B cell (primary cell): ENCODE data around the gene LRRC32. TPM values are rescaled to one million over a fixed set of nuclear protein-coding genes. Genes with fewer than 3 reads are reported as not detected.

Source experiments
- ATAC-seq: fragments of 200-7000 bp; cut with Tn5 transposase; one replicate; pipeline ENCODE4 v1.10.0; 2021; ENCODE audit warnings: low read depth, mild to moderate bottlenecking, moderate number of reproducible peaks, moderate library complexity
- CTCF ChIA-PET: fragments of 350-600 bp; sonication (Branson Sonifier 250); formaldehyde crosslinking; loops from one replicate; lab custom pipeline; 2021; ENCODE audit warnings: antibody characterized with exemption, inconsistent platforms; lab: Charles Lee
- POLR2A ChIA-PET: fragments of 350-600 bp; sonication (Branson Sonifier 250); formaldehyde crosslinking; loops from one replicate; lab custom pipeline; 2021; ENCODE audit warnings: antibody characterized with exemption; lab: Charles Lee
- DNase-seq: peaks from one replicate; pipeline ENCODE4 v3.0.0; 2013
- H2AFZ ChIP-seq: 2 replicates; pipeline ENCODE4 v1.6.1; 2012; ENCODE audit warnings: mild to moderate bottlenecking, low read depth, low read length; ENCODE audit not compliant: insufficient read depth, poor library complexity, severe bottlenecking
- H3K27ac ChIP-seq, 2 donors: 1 replicate in 1 of 2; 2 replicates in 1 of 2; pipeline ENCODE4 v1.5.1; 2012 to 2013; ENCODE audit warnings: low read length in 2 of 2, mild to moderate bottlenecking in 2 of 2, moderate library complexity in 1 of 2
- H3K27me3 ChIP-seq, 4 experiments: fragments of 200-600 bp in 1 of 4; sonication (generic) in 1 of 4; replicated peaks in 1 of 4; 1 replicate in 2 of 4; 2 replicates in 2 of 4; pipeline versions ENCODE4 v1.6.1 to v1.7.0; 2013 to 2016; ENCODE audit warnings: low read length in 3 of 4, mild to moderate bottlenecking in 2 of 4, mixed read lengths in 1 of 4, moderate library complexity in 1 of 4; ENCODE audit not compliant: insufficient read depth in 4 of 4, control insufficient read depth in 3 of 4; ENCODE audit errors: control extremely low read depth in 1 of 4
- H3K36me3 ChIP-seq, 2 experiments: replicated peaks in 1 of 2; 1 replicate in 1 of 2; 2 replicates in 1 of 2; pipeline versions ENCODE4 v1.6.1 to v1.7.1; 2013; ENCODE audit warnings: low read length in 1 of 2; ENCODE audit not compliant: insufficient read depth in 2 of 2, control insufficient read depth in 1 of 2; ENCODE audit errors: control extremely low read depth in 1 of 2, extremely low read depth in 1 of 2
- H3K4me1 ChIP-seq, 2 donors: fragments of 200-600 bp in 1 of 2; sonication (generic) in 1 of 2; 1 replicate in 1 of 2; 2 replicates in 1 of 2; pipeline versions ENCODE4 v1.5.1 to v1.6.1; 2013 to 2017; ENCODE audit warnings: low read length in 2 of 2; ENCODE audit not compliant: control insufficient read depth in 2 of 2, insufficient read depth in 2 of 2
- H3K4me2 ChIP-seq: replicated peaks from 2 replicates; pipeline ENCODE3; 2012; ENCODE audit warnings: mild to moderate bottlenecking, low read depth, low read length; ENCODE audit not compliant: poor library complexity, severe bottlenecking
- H3K4me3 ChIP-seq, 5 experiments: fragments of 200-600 bp in 1 of 5; sonication (generic) in 1 of 5; 1 replicate in 3 of 5; 2 replicates in 2 of 5; pipeline versions ENCODE4 v1.5.1 to v1.7.0; 2011 to 2016; ENCODE audit warnings: low read length in 4 of 5, mild to moderate bottlenecking in 4 of 5, low read depth in 2 of 5, control low read depth in 1 of 5, moderate library complexity in 1 of 5; ENCODE audit not compliant: insufficient read depth in 1 of 5; ENCODE audit errors: control extremely low read depth in 1 of 5, extremely low read depth in 1 of 5
- H3K79me2 ChIP-seq: fragments of 200-600 bp; sonication (generic); one replicate; pipeline ENCODE4 v1.6.0; 2016; ENCODE audit warnings: low read length; ENCODE audit not compliant: control insufficient read depth, insufficient read depth
- H3K9ac ChIP-seq: fragments of 200-600 bp; sonication (generic); 2 replicates; pipeline ENCODE4 v1.6.1; 2017; ENCODE audit warnings: mild to moderate bottlenecking, low read length, moderate library complexity
- H3K9me3 ChIP-seq, 3 donors: one replicate each; pipeline versions ENCODE4 v1.6.1 to v1.7.1; 2013; ENCODE audit warnings: low read length in 2 of 3; ENCODE audit not compliant: control insufficient read depth in 2 of 3, insufficient read depth in 1 of 3; ENCODE audit errors: control extremely low read depth in 1 of 3
- H4K20me1 ChIP-seq: 2 replicates; pipeline ENCODE4 v1.6.0; 2012; ENCODE audit warnings: mild to moderate bottlenecking, low read length; ENCODE audit not compliant: insufficient read depth, control insufficient read depth, poor library complexity, severe bottlenecking
- H3K27ac Mint-ChIP-seq: one replicate; pipeline ENCODE4 v1.8.0; 2021; ENCODE audit warnings: mixed read lengths
- H3K27me3 Mint-ChIP-seq: one replicate; pipeline ENCODE4 v1.8.0; 2021; ENCODE audit warnings: mixed read lengths
- H3K4me1 Mint-ChIP-seq: one replicate; pipeline ENCODE4 v1.8.0; 2021; ENCODE audit warnings: mixed read lengths
- H3K4me3 Mint-ChIP-seq: one replicate; pipeline ENCODE4 v1.8.0; 2021; ENCODE audit warnings: mixed read lengths
- H3K9me3 Mint-ChIP-seq: one replicate; pipeline ENCODE4 v1.8.0; 2022; ENCODE audit warnings: mixed read lengths; ENCODE audit not compliant: insufficient read depth
- EZH2 ChIP-seq: IDR thresholded peaks from 2 replicates; pipeline ENCODE4 v1.6.1; 2012; ENCODE audit warnings: borderline replicate concordance, low read depth, mild to moderate bottlenecking, moderate library complexity, low read length; ENCODE audit not compliant: insufficient read depth, poor library complexity, severe bottlenecking
- WGBS: methylation state at CpG from one replicate; pipeline ENCODE4 v1.1.5; 2013; ENCODE audit warnings: missing lambda C conversion rate; ENCODE audit not compliant: insufficient coverage; 5-methylcytosine and 5-hydroxymethylcytosine counted together
- intact Hi-C: fragments of 100-400 bp; cut with micrococcal nuclease; formaldehyde crosslinking; loops from one replicate; pipeline ENCODE4 v1.10.0; 2022
- polyA plus RNA-seq: library from polyadenylated mRNA; depleted of rRNA; stranded (reverse); fragments of >200 nt; gene quantifications from 2 replicates; pipeline ENCODE4 v1.2.3, GENCODE V29; 2012
- total RNA-seq, 2 donors: library from RNA; stranded (reverse); fragments of 120-200 nt in 1 of 2; gene quantifications; 1 replicate in 1 of 2; 2 replicates in 1 of 2; pipeline versions ENCODE4 v1.2.3 to v1.2.4, GENCODE V29; 2013 to 2022
- TF ChIP-seq, protein P1 (sequence below): fragments of 200-600 bp; IDR thresholded peaks from one replicate; pipeline ENCODE4 v1.8.0; 2022; ENCODE audit warnings: antibody characterized with exemption, mild to moderate bottlenecking

The LRRC32 gene
- total and polyA plus RNA-seq, 2 donors (not counting 1 experiment from before 2014, with no cell fraction given): 0.60 to 1.4 TPM

DNA sequence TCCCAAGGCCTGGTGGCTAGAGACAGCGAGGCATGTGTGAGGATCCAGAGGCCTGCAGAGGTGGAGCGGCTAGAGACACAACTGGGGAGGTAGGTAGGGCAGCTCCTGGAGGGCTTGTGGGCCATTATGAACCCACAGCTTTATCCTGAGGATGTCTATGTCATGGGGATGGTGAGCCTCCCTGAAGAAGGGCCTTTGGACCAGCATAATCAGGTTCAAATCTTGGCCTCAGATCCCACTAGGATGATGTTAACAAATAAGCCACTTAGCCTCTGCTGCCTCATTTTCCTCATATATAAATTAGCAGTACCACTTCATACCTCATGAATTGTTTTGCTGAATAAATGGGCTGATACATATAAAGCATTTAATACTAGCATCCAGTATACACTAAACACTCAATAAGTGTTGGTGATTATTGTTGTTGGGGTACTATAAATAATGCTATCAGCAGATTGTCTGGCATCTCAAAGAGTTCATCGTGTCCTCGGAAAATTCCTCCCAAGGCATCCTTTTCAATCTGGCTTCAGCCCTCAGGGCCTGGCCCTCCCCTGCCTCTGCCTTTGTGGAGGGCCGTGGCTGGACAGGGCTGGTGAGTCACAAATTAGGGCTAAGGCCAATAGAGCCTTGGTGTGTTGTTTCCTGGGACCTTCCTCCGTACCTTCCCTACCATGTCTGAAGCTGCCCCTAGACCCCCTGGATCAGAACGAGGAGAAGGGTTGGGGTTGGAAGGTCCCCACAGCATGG, 30.9 kb upstream of the LRRC32 start:
- Mint-ChIP-seq H3K4me3 (no peak overlapping the region), H3K4me1 (no peaks in the 10 kb centered on the region), H3K27ac (no peak overlapping the region), H3K27me3 (peaks cover 25% of the 10 kb centered on the region), H3K9me3 (peaks cover 5% of the 10 kb centered on the region)
- ATAC-seq: no peak
- Histone ChIP-seq H3K4me2 (no peak overlapping the region), H3K27me3 (peaks cover 0 to 16% (median 2%) of the 10 kb centered on the region in 4 experiments), H3K36me3 (no peaks in the 10 kb centered on the region), H3K4me1 (no peaks in the 10 kb centered on the region), H3K9me3 (peaks cover 0 to 4% (median 3%) of the 10 kb centered on the region in 3 donors), H4K20me1 (no peaks in the 10 kb centered on the region), H2AFZ (no peak overlapping the region), H3K79me2 (no peaks in the 10 kb centered on the region), H3K9ac (no peak overlapping the region), H3K4me3 (no peak overlapping the region), H3K27ac (no peak overlapping the region)
- no peak for DNase-seq
- TF ChIP-seq, protein P1, sequence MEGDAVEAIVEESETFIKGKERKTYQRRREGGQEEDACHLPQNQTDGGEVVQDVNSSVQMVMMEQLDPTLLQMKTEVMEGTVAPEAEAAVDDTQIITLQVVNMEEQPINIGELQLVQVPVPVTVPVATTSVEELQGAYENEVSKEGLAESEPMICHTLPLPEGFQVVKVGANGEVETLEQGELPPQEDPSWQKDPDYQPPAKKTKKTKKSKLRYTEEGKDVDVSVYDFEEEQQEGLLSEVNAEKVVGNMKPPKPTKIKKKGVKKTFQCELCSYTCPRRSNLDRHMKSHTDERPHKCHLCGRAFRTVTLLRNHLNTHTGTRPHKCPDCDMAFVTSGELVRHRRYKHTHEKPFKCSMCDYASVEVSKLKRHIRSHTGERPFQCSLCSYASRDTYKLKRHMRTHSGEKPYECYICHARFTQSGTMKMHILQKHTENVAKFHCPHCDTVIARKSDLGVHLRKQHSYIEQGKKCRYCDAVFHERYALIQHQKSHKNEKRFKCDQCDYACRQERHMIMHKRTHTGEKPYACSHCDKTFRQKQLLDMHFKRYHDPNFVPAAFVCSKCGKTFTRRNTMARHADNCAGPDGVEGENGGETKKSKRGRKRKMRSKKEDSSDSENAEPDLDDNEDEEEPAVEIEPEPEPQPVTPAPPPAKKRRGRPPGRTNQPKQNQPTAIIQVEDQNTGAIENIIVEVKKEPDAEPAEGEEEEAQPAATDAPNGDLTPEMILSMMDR: no peak
- TF ChIP-seq EZH2: no peak
- CTCF ChIA-PET: no interaction called here
- 90% methylated on average over 2 of the region's 7 CpGs for WGBS
- POLR2A ChIA-PET: no interaction called here
- intact Hi-C loops: no loop called here
